Liver (tissue), 9 donors: ENCODE measurements around the gene DOCK6. TPM values are rescaled to one million over a fixed set of nuclear protein-coding genes. Genes with fewer than 3 reads are reported as not detected.
A peak's percentile ranks its signal among the peaks of the same experiment; 100 is the strongest.

Experiments
- DNase-seq: peaks from one replicate; pipeline ENCODE4 v3.0.0-alpha.2; 2017; ENCODE audit warnings: low spot score
- H3K27ac ChIP-seq, 2 donors: one replicate each; pipeline ENCODE4 v1.7.0; 2013; ENCODE audit warnings: inconsistent platforms in 2 of 2, low read length in 2 of 2, control low read depth in 1 of 2, low read depth in 1 of 2, mild to moderate bottlenecking in 1 of 2
- H3K27me3 ChIP-seq, 4 donors: one replicate each; pipeline versions ENCODE4 v1.6.1 to v1.7.0; 2013; ENCODE audit warnings: low read length in 3 of 4, inconsistent platforms in 1 of 4, mild to moderate bottlenecking in 1 of 4, moderate library complexity in 1 of 4; ENCODE audit not compliant: control insufficient read depth in 4 of 4, insufficient read depth in 4 of 4
- H3K36me3 ChIP-seq, 4 donors: one replicate each; pipeline versions ENCODE4 v1.6.1 to v1.7.0; 2013; ENCODE audit warnings: low read length in 3 of 4, mild to moderate bottlenecking in 3 of 4, low read depth in 1 of 4, moderate library complexity in 1 of 4; ENCODE audit not compliant: control insufficient read depth in 4 of 4, insufficient read depth in 3 of 4
- H3K4me1 ChIP-seq, 4 donors: one replicate each; pipeline versions ENCODE4 v1.6.1 to v1.7.0; 2013; ENCODE audit warnings: low read length in 3 of 4, mild to moderate bottlenecking in 3 of 4, moderate library complexity in 1 of 4; ENCODE audit not compliant: control insufficient read depth in 4 of 4, insufficient read depth in 4 of 4
- H3K4me3 ChIP-seq, 3 donors: one replicate each; pipeline versions ENCODE4 v1.6.1 to v1.7.0; 2013; ENCODE audit warnings: low read length in 3 of 3, control low read depth in 1 of 3, low read depth in 1 of 3, mild to moderate bottlenecking in 1 of 3
- H3K9ac ChIP-seq, 2 donors: one replicate each; pipeline ENCODE4 v1.7.0; 2013; ENCODE audit warnings: low read length in 2 of 2, mild to moderate bottlenecking in 2 of 2, moderate library complexity in 2 of 2, control low read depth in 1 of 2, low read depth in 1 of 2
- H3K9me3 ChIP-seq, 4 donors: one replicate each; pipeline versions ENCODE4 v1.6.1 to v1.7.0; 2013; ENCODE audit warnings: low read length in 3 of 4; ENCODE audit not compliant: control insufficient read depth in 4 of 4
- ATF3 ChIP-seq: IDR thresholded peaks from 2 replicates; pipeline ENCODE4 v1.6.1; 2016; ENCODE audit warnings: antibody characterized with exemption
- EGR1 ChIP-seq, 2 donors: IDR thresholded peaks; 2 replicates each; pipeline ENCODE4 v1.6.1; 2016 to 2018; ENCODE audit warnings: antibody characterized with exemption in 2 of 2, low read depth in 2 of 2
- FOXA1 ChIP-seq: IDR thresholded peaks from 2 replicates; pipeline ENCODE4 v1.6.1; 2016; ENCODE audit warnings: antibody characterized with exemption
- FOXA2 ChIP-seq: IDR thresholded peaks from 2 replicates; pipeline ENCODE4 v1.6.1; 2016; ENCODE audit warnings: antibody characterized with exemption
- GABPA ChIP-seq, 2 donors: IDR thresholded peaks in 1 of 2; conservative IDR thresholded peaks in 1 of 2; 2 replicates each; pipeline ENCODE4 v1.6.1; 2016; ENCODE audit warnings: antibody characterized with exemption in 2 of 2, mild to moderate bottlenecking in 1 of 2, moderate library complexity in 1 of 2
- HNF4A ChIP-seq, 2 donors: conservative IDR thresholded peaks; 2 replicates each; pipeline ENCODE4 v1.6.1; 2016; ENCODE audit warnings: antibody characterized with exemption in 2 of 2, mild to moderate bottlenecking in 2 of 2
- HNF4G ChIP-seq: IDR thresholded peaks from 2 replicates; pipeline ENCODE4 v1.6.1; 2016; ENCODE audit warnings: antibody characterized with exemption
- JUND ChIP-seq, 2 donors: IDR thresholded peaks; 2 replicates each; pipeline ENCODE4 v1.6.1; 2016; ENCODE audit warnings: antibody characterized with exemption in 2 of 2
- NR2F2 ChIP-seq: IDR thresholded peaks from 2 replicates; pipeline ENCODE4 v1.6.1; 2016; ENCODE audit warnings: antibody characterized with exemption
- RAD21 ChIP-seq, 2 donors: IDR thresholded peaks; 2 replicates each; pipeline ENCODE4 v1.6.1; 2016; ENCODE audit warnings: antibody characterized with exemption in 2 of 2, mild to moderate bottlenecking in 2 of 2
- RXRA ChIP-seq, 2 donors: IDR thresholded peaks; 2 replicates each; pipeline ENCODE4 v1.6.1; 2017 to 2018; ENCODE audit warnings: antibody characterized with exemption in 2 of 2, mild to moderate bottlenecking in 1 of 2
- SP1 ChIP-seq: IDR thresholded peaks from 2 replicates; pipeline ENCODE4 v1.6.1; 2018; ENCODE audit warnings: antibody characterized with exemption, mild to moderate bottlenecking
- TAF1 ChIP-seq: conservative IDR thresholded peaks from 2 replicates; pipeline ENCODE4 v1.6.1; 2016; ENCODE audit warnings: antibody characterized with exemption, mild to moderate bottlenecking
- YY1 ChIP-seq: IDR thresholded peaks from 2 replicates; pipeline ENCODE4 v1.6.1; 2016; ENCODE audit warnings: antibody characterized with exemption, mild to moderate bottlenecking
- WGBS: extraction: QIAGEN DNeasy Blood & Tissue Kit; methylation state at CpG from one replicate; pipeline ENCODE4 v1.1.7; 2013; 5-methylcytosine and 5-hydroxymethylcytosine counted together
- polyA plus RNA-seq, 2 donors: library from polyadenylated mRNA; stranded (reverse) in 1 of 2; unstranded in 1 of 2; fragments of 200-250 nt in 1 of 2; fragments of >200 nt in 1 of 2; fragmentation: Nextera tagmentation in 1 of 2; extraction: Ambion mirVana in 1 of 2; gene quantifications; one replicate each; pipeline versions ENCODE4 v1.2.1 to v1.2.3, GENCODE V29; 2013 to 2015
- total RNA-seq, 2 donors: library from RNA; depleted of rRNA; stranded (reverse); fragments of >200 nt; gene quantifications; one replicate each; pipeline ENCODE4 v1.2.3, GENCODE V29; 2014
- TF ChIP-seq, protein P1 (sequence below): IDR thresholded peaks from 2 replicates; pipeline ENCODE4 v1.6.1; 2016; ENCODE audit warnings: antibody characterized with exemption, mild to moderate bottlenecking
- TF ChIP-seq, protein P2 (sequence below): fragments of 150-350 bp; IDR thresholded peaks from 2 replicates; pipeline ENCODE4 v1.5.1; 2017; ENCODE audit warnings: improper control_type of control experiment, low read depth, low read length; ENCODE audit not compliant: missing input control
- TF ChIP-seq, protein P3 (sequence below): IDR thresholded peaks from 2 replicates; pipeline ENCODE4 v1.6.1; 2016; ENCODE audit warnings: antibody characterized with exemption
- TF ChIP-seq, protein P4 (sequence below): IDR thresholded peaks from 2 replicates; pipeline ENCODE4 v1.6.1; 2016; ENCODE audit warnings: antibody characterized with exemption
- donor health status: healthy.
- donor health status: healthy.
- donor health status: healthy.
- donor health status: healthy.
- donor health status: healthy.

The DOCK6 gene
- total and polyA plus RNA-seq, 4 donors, result 4.9 to 15.8 (median 13.7) TPM

GRCh38 chr19:11173516-11174155, 88.7 kb downstream of the DOCK6 start (continued):
- TF ChIP-seq, protein P1, sequence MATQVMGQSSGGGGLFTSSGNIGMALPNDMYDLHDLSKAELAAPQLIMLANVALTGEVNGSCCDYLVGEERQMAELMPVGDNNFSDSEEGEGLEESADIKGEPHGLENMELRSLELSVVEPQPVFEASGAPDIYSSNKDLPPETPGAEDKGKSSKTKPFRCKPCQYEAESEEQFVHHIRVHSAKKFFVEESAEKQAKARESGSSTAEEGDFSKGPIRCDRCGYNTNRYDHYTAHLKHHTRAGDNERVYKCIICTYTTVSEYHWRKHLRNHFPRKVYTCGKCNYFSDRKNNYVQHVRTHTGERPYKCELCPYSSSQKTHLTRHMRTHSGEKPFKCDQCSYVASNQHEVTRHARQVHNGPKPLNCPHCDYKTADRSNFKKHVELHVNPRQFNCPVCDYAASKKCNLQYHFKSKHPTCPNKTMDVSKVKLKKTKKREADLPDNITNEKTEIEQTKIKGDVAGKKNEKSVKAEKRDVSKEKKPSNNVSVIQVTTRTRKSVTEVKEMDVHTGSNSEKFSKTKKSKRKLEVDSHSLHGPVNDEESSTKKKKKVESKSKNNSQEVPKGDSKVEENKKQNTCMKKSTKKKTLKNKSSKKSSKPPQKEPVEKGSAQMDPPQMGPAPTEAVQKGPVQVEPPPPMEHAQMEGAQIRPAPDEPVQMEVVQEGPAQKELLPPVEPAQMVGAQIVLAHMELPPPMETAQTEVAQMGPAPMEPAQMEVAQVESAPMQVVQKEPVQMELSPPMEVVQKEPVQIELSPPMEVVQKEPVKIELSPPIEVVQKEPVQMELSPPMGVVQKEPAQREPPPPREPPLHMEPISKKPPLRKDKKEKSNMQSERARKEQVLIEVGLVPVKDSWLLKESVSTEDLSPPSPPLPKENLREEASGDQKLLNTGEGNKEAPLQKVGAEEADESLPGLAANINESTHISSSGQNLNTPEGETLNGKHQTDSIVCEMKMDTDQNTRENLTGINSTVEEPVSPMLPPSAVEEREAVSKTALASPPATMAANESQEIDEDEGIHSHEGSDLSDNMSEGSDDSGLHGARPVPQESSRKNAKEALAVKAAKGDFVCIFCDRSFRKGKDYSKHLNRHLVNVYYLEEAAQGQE, result no peak
- TF ChIP-seq RAD21 (IDR thresholded peaks at IDR 0.05) (no peak), GABPA (IDR thresholded peaks at IDR 0.05 in 1 of 2, conservative IDR thresholded peaks at IDR 0.05 in 1 of 2) (no peak)

GRCh38 chr19:11172576-11172975, 89.7 kb downstream of the DOCK6 start:
- no peak overlapping the region for H3K27ac ChIP-seq

GRCh38 chr19:11171144-11171543, 91.2 kb downstream of the DOCK6 start:
- 31% methylated on average over 5 of the region's 5 CpGs for WGBS
- Histone ChIP-seq H3K9ac (no peak overlapping the region), H3K4me3 (no peak overlapping the region), H3K27me3 (no peaks in the 10 kb centered on the region), H3K36me3 (peaks cover 9 to 40% (median 16%) of the 10 kb centered on the region in 4 donors), H3K4me1 (peaks cover 0 to 15% (median 12%) of the 10 kb centered on the region in 4 donors), H3K27ac (peak overlapping the region; percentile 45 to 73), H3K9me3 (no peaks in the 10 kb centered on the region)
- DNase-seq, result no peak
- TF ChIP-seq, protein P1, result no peak
- TF ChIP-seq, protein P2, sequence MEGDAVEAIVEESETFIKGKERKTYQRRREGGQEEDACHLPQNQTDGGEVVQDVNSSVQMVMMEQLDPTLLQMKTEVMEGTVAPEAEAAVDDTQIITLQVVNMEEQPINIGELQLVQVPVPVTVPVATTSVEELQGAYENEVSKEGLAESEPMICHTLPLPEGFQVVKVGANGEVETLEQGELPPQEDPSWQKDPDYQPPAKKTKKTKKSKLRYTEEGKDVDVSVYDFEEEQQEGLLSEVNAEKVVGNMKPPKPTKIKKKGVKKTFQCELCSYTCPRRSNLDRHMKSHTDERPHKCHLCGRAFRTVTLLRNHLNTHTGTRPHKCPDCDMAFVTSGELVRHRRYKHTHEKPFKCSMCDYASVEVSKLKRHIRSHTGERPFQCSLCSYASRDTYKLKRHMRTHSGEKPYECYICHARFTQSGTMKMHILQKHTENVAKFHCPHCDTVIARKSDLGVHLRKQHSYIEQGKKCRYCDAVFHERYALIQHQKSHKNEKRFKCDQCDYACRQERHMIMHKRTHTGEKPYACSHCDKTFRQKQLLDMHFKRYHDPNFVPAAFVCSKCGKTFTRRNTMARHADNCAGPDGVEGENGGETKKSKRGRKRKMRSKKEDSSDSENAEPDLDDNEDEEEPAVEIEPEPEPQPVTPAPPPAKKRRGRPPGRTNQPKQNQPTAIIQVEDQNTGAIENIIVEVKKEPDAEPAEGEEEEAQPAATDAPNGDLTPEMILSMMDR, result no peak
- TF ChIP-seq ATF3 (no peak), RAD21 (IDR thresholded peaks at IDR 0.05) (no peak), TAF1 (no peak), HNF4A (conservative IDR thresholded peaks at IDR 0.05) (peak; percentile 66 to 68), SP1 (peak; percentile 43), YY1 (peak; percentile 66), RXRA (IDR thresholded peaks at IDR 0.05) (peak; percentile 81), FOXA2 (no peak), NR2F2 (peak; percentile 78), JUND (IDR thresholded peaks at IDR 0.05) (peak in 1 of 2 donors; percentile 31), GABPA (IDR thresholded peaks at IDR 0.05 in 1 of 2, conservative IDR thresholded peaks at IDR 0.05 in 1 of 2) (no peak), FOXA1 (no peak), HNF4G (no peak), EGR1 (IDR thresholded peaks at IDR 0.05; ENCODE audit: low read depth in 2 of 2) (no peak)
- TF ChIP-seq, protein P3, sequence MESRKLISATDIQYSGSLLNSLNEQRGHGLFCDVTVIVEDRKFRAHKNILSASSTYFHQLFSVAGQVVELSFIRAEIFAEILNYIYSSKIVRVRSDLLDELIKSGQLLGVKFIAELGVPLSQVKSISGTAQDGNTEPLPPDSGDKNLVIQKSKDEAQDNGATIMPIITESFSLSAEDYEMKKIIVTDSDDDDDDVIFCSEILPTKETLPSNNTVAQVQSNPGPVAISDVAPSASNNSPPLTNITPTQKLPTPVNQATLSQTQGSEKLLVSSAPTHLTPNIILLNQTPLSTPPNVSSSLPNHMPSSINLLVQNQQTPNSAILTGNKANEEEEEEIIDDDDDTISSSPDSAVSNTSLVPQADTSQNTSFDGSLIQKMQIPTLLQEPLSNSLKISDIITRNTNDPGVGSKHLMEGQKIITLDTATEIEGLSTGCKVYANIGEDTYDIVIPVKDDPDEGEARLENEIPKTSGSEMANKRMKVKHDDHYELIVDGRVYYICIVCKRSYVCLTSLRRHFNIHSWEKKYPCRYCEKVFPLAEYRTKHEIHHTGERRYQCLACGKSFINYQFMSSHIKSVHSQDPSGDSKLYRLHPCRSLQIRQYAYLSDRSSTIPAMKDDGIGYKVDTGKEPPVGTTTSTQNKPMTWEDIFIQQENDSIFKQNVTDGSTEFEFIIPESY, result no peak
- TF ChIP-seq, protein P4, sequence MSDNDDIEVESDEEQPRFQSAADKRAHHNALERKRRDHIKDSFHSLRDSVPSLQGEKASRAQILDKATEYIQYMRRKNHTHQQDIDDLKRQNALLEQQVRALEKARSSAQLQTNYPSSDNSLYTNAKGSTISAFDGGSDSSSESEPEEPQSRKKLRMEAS, result no peak

More at GRCh38 chr19:11172576-11172975, 89.7 kb downstream of the DOCK6 start:
- WGBS, result 88% methylated on average over 6 of the region's 6 CpGs
- no peak for DNase-seq
- no peaks in the 10 kb centered on the region for H3K9me3 ChIP-seq
- no peak overlapping the region for H3K9ac ChIP-seq
- peaks cover 11 to 45% (median 19%) of the 10 kb centered on the region in 4 donors for H3K36me3 ChIP-seq
- H3K4me3 ChIP-seq, result no peak overlapping the region
- no peaks in the 10 kb centered on the region for H3K27me3 ChIP-seq
- peaks cover 0 to 15% (median 8%) of the 10 kb centered on the region in 4 donors for H3K4me1 ChIP-seq
- TF ChIP-seq YY1 (no peak), HNF4G (no peak)
